ENCODE data around the gene LTBP1. TPM values are rescaled to one million over a fixed set of nuclear protein-coding genes. Genes with fewer than 3 reads are reported as not detected.
A peak's percentile ranks its signal among the peaks of the same experiment; 100 is the strongest.

Gene LTBP1
- total RNA-seq, 1 experiment from 2014 or later: 19.6 TPM

GRCh38 chr2:32942793-32943485, 3.8 kb upstream of the LTBP1 start:
- Histone ChIP-seq H3K27me3 (ENCODE audit: control insufficient read depth, insufficient read depth, low read length) (no peaks in the 10 kb centered on the region), H3K4me3 (ENCODE audit: insufficient read depth, low read depth, low read length) (no peak overlapping the region)
- DNase-seq: no peak

GRCh38 chr2:32945286-32945685, 1.5 kb upstream of the LTBP1 start:
- DNase-seq: no peak
- H3K36me3 ChIP-seq (replicated peaks; ENCODE audit: control insufficient read depth, insufficient read depth, low read length): no peaks in the 10 kb centered on the region
- no peaks in the 10 kb centered on the region for H3K27me3 ChIP-seq (ENCODE audit: control insufficient read depth, insufficient read depth, low read length)
- H3K4me3 ChIP-seq (ENCODE audit: insufficient read depth, low read depth, low read length): no peak overlapping the region

More at GRCh38 chr2:32942793-32943485, 3.8 kb upstream of the LTBP1 start:
- no peaks in the 10 kb centered on the region for H3K36me3 ChIP-seq (replicated peaks; ENCODE audit: control insufficient read depth, insufficient read depth, low read length)

- no peak for DNase-seq
- no peaks in the 10 kb centered on the region for H3K27me3 ChIP-seq (ENCODE audit: control insufficient read depth, insufficient read depth, low read length)
- peak overlapping the region; percentile 57 for H3K4me3 ChIP-seq (ENCODE audit: insufficient read depth, low read depth, low read length)
- no peaks in the 10 kb centered on the region for H3K36me3 ChIP-seq (replicated peaks; ENCODE audit: control insufficient read depth, insufficient read depth, low read length)
Measured at GRCh38 chr2:32947076-32947483, 327 bp downstream of the LTBP1 start.

- peak; percentile 79 for DNase-seq
- Histone ChIP-seq H3K4me3 (ENCODE audit: insufficient read depth, low read depth, low read length) (peak overlapping the region; percentile 57), H3K36me3 (replicated peaks; ENCODE audit: control insufficient read depth, insufficient read depth, low read length) (no peaks in the 10 kb centered on the region), H3K27me3 (ENCODE audit: control insufficient read depth, insufficient read depth, low read length) (no peaks in the 10 kb centered on the region)
Measured at GRCh38 chr2:32947484-32948143, 861 bp downstream of the LTBP1 start.

DNA sequence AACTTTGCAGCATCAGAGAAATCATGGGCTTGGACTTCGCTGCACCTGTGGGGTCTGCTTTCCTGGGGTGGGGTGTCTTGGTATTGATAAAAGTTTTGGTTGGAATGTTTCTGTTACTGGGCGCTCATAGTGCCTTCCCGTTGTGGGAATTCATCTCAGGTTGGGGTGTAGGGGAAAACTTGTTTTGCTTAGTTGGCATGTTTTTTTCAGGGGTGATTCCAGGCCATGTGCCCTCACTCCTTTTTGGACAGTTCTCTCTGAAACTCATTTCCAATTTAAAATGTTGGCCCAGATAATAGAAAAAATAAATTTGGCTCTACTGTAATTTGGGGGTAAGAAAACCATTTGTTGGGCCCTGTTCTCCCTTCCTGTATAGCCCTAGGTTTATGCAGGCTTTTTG, 1.5 kb downstream of the LTBP1 start:
- Histone ChIP-seq H3K36me3 (replicated peaks; ENCODE audit: control insufficient read depth, insufficient read depth, low read length) (no peaks in the 10 kb centered on the region), H3K4me3 (ENCODE audit: insufficient read depth, low read depth, low read length) (peak overlapping the region; percentile 57; the same call in 1 of the 2 replicates), H3K27me3 (ENCODE audit: control insufficient read depth, insufficient read depth, low read length) (no peaks in the 10 kb centered on the region)
- no peak for DNase-seq

DNA sequence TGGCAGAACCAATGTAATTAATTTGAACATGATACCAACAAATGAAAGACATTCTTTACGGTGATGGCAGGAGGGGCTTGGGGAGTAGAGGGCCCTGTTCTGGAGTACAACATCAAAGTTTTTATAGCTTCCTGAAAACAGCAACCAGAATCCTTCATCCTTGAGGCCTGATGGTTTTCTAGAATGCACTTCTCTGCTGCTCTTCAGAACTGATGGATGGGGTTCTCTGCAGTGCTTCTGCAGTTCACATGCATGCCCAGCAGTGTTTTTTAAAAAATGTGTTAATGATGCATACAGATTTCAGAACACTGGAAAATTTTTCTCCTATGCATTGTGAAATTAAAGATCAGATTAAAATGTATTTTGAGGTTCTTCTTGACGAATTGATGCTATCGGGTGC, 2.5 kb downstream of the LTBP1 start:
- Histone ChIP-seq H3K27me3 (ENCODE audit: control insufficient read depth, insufficient read depth, low read length) (no peaks in the 10 kb centered on the region), H3K36me3 (replicated peaks; ENCODE audit: control insufficient read depth, insufficient read depth, low read length) (no peaks in the 10 kb centered on the region), H3K4me3 (ENCODE audit: insufficient read depth, low read depth, low read length) (no peak overlapping the region)
- DNase-seq: no peak

DNA sequence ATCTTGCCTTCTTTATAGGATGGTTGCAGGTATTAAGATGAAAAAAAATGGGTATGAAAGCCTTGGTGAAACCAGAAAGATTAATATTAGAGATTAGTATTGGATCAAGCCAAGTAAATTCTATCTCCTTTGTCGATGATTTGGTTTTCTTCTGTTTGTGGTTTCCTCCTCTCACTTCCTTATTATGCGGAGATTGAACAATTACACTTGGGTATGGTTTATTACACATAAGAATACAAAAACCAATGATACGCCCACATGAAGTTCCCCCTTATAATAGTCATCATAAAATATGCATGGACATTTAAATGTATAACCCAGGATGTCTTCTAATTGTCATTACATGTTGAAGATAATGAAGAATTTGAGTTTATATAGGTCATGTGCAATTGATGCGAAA, 4.9 kb downstream of the LTBP1 start:
- no peaks in the 10 kb centered on the region for H3K36me3 ChIP-seq (replicated peaks; ENCODE audit: control insufficient read depth, insufficient read depth, low read length)
- no peak for DNase-seq
- H3K4me3 ChIP-seq (ENCODE audit: insufficient read depth, low read depth, low read length): no peak overlapping the region
- H3K27me3 ChIP-seq (ENCODE audit: control insufficient read depth, insufficient read depth, low read length): no peaks in the 10 kb centered on the region

- no peak overlapping the region for H3K4me3 ChIP-seq (ENCODE audit: insufficient read depth, low read depth, low read length)
- no peak for DNase-seq
- no peaks in the 10 kb centered on the region for H3K27me3 ChIP-seq (ENCODE audit: control insufficient read depth, insufficient read depth, low read length)
- H3K36me3 ChIP-seq (replicated peaks; ENCODE audit: control insufficient read depth, insufficient read depth, low read length): no peaks in the 10 kb centered on the region
Measured at GRCh38 chr2:32952761-32953476, 6.2 kb downstream of the LTBP1 start.

DNA sequence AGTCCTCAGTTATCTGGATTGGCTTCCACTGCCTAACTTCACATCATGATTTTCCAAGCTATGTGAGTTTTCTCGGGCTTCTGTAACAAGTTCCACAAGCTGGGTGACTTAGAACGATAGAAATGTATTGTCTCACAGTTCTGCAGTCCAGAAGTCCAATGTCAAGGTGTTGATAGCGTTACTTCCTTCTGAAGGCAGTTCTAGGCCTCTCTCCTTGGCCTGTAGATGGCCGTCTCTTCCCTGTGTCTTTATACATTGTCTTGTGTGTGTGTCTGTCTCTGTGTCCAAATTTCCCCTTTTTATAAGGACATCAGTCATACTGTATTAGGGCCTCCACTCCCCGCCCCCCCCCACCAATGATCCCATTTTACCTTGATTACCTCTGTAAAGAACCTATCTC, 7.5 kb downstream of the LTBP1 start:
- no peaks in the 10 kb centered on the region for H3K36me3 ChIP-seq (replicated peaks; ENCODE audit: control insufficient read depth, insufficient read depth, low read length)
- DNase-seq: no peak
- H3K4me3 ChIP-seq (ENCODE audit: insufficient read depth, low read depth, low read length): no peak overlapping the region
- H3K27me3 ChIP-seq (ENCODE audit: control insufficient read depth, insufficient read depth, low read length): no peaks in the 10 kb centered on the region

- H3K4me3 ChIP-seq (ENCODE audit: insufficient read depth, low read depth, low read length): no peak overlapping the region
- H3K27me3 ChIP-seq (ENCODE audit: control insufficient read depth, insufficient read depth, low read length): no peaks in the 10 kb centered on the region
- no peaks in the 10 kb centered on the region for H3K36me3 ChIP-seq (replicated peaks; ENCODE audit: control insufficient read depth, insufficient read depth, low read length)
- no peak for DNase-seq
Measured at GRCh38 chr2:32958821-32959220, 12.1 kb downstream of the LTBP1 start.

- Histone ChIP-seq H3K27me3 (ENCODE audit: control insufficient read depth, insufficient read depth, low read length) (no peaks in the 10 kb centered on the region), H3K36me3 (replicated peaks; ENCODE audit: control insufficient read depth, insufficient read depth, low read length) (no peaks in the 10 kb centered on the region), H3K4me3 (ENCODE audit: insufficient read depth, low read depth, low read length) (no peak overlapping the region)
Measured at GRCh38 chr2:32960238-32960637, 13.5 kb downstream of the LTBP1 start.

DNA sequence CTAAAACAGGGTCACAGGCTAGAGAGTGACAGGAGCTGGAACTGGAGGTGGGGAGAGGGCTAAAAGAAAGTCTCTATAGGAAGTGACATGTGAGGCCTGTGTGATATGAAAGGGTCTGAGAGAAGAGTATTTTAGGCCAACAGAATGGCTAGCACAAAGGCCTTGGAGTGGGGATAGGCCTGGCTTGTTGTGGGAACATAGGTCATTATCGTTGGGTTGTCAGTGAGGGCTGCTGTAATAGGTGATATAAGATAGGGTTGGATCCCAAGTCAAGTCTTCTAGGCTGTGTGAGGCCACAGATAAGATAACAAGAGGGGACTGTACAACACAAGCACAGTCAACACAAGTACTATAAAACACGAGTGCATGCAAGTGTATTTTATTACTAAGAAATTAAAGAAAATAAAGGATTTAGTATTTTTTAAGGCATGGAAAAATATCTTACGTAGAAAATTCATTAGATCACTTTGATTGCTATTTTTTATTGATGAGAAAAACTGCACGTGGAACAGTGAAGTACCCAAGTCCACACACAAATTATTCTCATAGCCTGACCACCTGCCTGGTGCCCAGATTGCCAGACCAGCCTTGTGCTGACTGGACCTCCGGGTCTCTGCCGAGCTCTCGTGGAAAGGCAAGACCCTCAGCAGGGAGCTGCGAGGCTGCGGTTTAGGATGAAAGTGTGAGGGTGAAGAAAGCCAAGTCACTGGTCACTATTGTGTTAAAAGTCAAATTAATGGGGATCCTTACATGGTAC, 14.1 kb downstream of the LTBP1 start:
- DNase-seq: no peak
- Histone ChIP-seq H3K36me3 (replicated peaks; ENCODE audit: control insufficient read depth, insufficient read depth, low read length) (no peaks in the 10 kb centered on the region), H3K4me3 (ENCODE audit: insufficient read depth, low read depth, low read length) (no peak overlapping the region), H3K27me3 (ENCODE audit: control insufficient read depth, insufficient read depth, low read length) (no peaks in the 10 kb centered on the region)

More at GRCh38 chr2:32960238-32960637, 13.5 kb downstream of the LTBP1 start:
- no peak for DNase-seq

DNA sequence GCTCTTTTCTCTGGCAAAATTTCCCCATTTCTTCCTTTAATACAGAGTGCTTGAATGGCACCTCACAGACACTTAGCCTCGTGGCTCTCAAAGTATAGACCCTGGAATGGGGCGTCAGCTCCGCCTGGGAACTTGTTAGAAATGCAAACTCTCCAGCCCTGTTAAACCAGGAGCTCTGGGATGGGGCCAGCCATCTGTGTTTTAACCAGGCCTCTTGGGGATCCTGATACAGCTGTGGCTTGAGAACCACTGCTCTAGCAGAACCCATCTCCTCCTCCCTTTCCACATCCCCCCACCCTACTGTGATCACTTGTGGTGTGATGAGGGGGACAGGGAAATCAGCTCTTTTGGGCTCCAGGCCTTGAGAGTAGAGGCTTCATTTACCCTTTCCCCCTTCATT, 15.9 kb downstream of the LTBP1 start:
- Histone ChIP-seq H3K36me3 (replicated peaks; ENCODE audit: control insufficient read depth, insufficient read depth, low read length) (no peaks in the 10 kb centered on the region), H3K27me3 (ENCODE audit: control insufficient read depth, insufficient read depth, low read length) (no peaks in the 10 kb centered on the region), H3K4me3 (ENCODE audit: insufficient read depth, low read depth, low read length) (no peak overlapping the region)
- DNase-seq: no peak

DNA sequence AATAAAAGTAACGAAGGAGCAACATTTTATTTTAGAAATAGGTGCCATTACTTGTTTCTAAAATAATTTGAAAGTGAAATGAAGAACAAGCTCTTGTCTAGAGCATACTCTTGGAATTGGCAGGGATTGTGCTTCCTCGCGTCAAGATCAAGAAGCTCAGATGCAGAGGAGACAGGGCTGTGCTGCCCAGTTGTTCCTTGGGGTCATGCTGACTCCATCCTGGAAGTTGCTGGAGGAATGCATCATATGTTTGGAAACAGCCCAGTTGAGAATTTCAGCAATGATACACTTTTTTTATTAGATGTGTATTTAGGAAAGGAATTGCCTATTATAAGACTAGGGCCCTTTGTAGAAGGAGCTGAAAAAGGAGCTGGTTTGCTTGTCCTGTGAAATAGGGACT, 17.2 kb downstream of the LTBP1 start:
- no peak overlapping the region for H3K4me3 ChIP-seq (ENCODE audit: insufficient read depth, low read depth, low read length)
- no peak for DNase-seq
- H3K36me3 ChIP-seq (replicated peaks; ENCODE audit: control insufficient read depth, insufficient read depth, low read length): no peaks in the 10 kb centered on the region
- H3K27me3 ChIP-seq (ENCODE audit: control insufficient read depth, insufficient read depth, low read length): no peaks in the 10 kb centered on the region
